ENCODE results near the gene TBC1D10A. TPM values are rescaled to one million over a fixed set of nuclear protein-coding genes. Genes with fewer than 3 reads are reported as not detected.

Gene TBC1D10A
- total RNA-seq, 2 donors from 2014 or later = 27.2 to 36.9 TPM

DNA sequence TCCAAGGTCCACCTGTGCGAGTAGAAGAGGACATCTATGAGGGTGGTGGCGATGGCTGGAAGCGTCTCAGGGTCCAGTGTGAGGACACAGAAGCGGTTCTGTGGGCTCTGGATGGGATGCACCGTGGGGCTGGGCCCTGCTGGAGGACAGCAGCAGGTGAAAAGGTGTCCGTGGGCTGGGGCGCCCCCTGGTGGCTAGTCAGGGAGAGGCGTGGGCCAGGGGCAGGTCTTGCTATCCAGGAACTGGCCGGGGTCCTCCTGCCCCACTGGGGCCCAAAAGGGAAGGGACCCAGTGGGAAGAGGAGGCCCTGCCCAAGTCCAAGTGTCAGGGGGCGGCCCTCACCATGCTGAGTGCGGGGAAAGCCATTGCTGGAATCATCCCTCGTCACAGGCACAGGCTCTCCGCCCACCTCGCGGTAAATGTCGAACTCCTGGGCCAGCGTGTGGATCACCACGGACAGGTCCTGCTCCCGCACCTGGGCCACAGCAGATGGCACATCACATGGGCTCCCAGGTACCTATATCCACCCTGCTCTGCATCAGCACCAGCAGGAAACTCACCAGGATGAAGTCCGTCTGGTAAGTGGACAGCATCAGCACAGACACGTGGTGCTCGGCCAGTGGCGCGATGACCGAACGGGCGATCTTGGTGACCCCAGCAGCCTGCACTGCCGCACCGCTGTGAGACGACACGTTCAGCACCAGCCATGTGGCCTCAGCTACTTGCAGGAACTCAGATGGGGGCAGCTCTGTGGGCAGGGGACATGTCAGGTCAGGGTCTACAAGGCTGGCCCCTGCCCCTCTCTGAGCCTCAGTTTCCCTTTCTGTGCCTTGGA is 39.7 kb downstream of the TBC1D10A start:
- Mint-ChIP-seq H3K9me3 (no peaks in the 10 kb centered on the region), H3K36me3 (no peaks in the 10 kb centered on the region), H3K27ac (peak overlapping the region in 1 of 2 donors; percentile 75)
- ATAC-seq (peak; percentile 35 to 42), DNase-seq (ENCODE audit: low spot score in 2 of 2) (peak; percentile 84 to 96)

DNA sequence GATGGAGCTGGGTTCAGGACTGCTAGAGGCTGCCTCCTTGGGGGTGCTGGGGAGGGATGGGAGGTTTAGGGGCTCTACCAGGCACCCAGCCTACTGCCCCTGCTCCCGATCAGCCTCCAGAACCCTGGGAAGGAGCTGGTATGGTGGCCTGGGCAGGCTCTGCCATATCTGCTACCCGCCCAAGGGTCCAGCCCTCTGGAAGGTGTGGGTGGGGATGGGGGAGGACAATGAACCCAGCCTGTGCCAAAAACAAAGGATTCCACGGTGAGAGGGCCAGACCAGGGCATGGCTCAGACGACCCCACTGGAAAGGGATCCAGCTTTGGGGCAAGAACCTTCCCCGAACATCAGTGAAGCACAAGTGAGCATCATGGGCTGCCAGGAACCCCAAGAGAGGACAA is 40.4 kb downstream of the TBC1D10A start:
- Mint-ChIP-seq H3K27ac (peak overlapping the region in 1 of 2 donors; percentile 75), H3K36me3 (no peaks in the 10 kb centered on the region), H3K9me3 (no peaks in the 10 kb centered on the region)
- DNase-seq (ENCODE audit: low spot score in 2 of 2) (no peak), ATAC-seq (no peak)

DNA sequence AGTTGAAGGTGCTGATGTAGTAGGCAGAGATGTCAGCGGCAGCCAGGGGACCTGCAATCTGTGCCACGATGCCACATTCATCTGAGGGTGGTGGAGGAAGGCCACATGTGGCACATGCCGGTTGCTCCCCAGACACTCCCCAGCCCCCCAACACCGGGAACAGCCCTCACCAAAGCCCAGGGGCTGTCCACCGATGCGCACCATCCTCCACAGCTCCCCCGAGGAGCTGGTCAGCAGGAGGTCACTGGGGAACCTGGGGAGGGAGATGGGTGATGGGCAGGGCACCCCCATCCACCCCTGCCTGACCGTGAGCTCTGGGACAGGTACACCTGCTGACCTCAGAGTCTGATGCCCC is 40.9 kb downstream of the TBC1D10A start:
- Mint-ChIP-seq H3K27ac (no peak overlapping the region), H3K9me3 (no peaks in the 10 kb centered on the region), H3K36me3 (no peaks in the 10 kb centered on the region)
- DNase-seq (ENCODE audit: low spot score in 2 of 2) (no peak), ATAC-seq (no peak)

DNA sequence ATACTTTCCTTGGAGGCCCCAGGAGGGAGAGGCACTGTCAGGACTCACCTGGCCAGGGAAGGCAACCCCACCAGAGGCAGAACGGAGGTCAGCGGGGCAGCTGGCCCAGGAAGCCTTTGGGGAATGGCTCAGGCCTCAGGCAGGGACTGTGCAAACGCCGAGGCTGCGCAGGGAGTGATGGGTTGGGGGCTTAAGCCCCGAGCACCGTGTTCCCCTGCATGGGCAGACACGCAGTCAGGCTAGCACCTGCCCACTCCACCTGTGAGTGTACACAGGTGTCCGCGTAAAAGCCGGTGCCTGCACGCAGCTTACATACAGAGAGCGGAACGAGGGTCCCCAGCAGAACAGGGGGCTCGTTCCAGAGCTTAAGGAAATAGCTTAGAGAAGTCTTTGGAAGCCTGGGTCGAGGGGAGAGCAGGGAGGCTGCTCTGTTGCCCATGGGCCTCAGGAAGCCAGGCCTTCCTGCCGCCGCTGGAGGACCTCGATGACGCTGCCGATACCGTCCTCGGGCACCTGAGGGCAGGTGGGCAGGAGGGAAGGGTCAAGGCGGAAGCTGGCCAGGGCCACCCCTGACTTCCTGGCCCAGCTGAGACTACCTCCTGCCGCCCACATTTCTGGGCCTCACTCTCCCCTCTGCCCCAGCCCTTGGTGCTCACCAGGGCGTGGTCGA is 41.4 kb downstream of the TBC1D10A start:
- Mint-ChIP-seq H3K36me3 (no peaks in the 10 kb centered on the region), H3K27ac (peak overlapping the region in 1 of 2 donors; percentile 44), H3K9me3 (no peaks in the 10 kb centered on the region)
- ATAC-seq (no peak), DNase-seq (ENCODE audit: low spot score in 2 of 2) (no peak)

DNA sequence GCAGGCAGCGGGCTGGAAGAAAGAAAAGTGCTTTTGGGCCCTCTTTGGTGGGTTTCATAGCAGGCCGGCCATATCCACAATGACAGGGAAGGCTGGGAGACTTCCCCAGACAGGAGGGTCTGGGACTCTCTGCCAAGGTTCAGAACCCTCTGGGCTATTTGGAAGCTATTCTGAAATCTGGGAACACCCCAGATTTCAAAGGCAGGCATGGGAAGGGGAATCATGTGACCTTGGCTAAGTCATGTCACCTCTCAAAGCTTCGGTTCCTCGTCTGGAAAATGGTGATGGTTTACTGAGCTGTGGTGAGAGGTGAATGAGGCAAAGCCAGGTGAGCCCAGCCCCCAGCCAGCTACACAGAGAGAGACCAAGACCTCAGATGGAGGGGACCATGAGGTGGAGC is 42.1 kb downstream of the TBC1D10A start:
- Mint-ChIP-seq H3K27ac (peak overlapping the region in 1 of 2 donors; percentile 44), H3K36me3 (no peaks in the 10 kb centered on the region), H3K9me3 (no peaks in the 10 kb centered on the region)
- DNase-seq (ENCODE audit: low spot score in 2 of 2) (no peak), ATAC-seq (no peak)

DNA sequence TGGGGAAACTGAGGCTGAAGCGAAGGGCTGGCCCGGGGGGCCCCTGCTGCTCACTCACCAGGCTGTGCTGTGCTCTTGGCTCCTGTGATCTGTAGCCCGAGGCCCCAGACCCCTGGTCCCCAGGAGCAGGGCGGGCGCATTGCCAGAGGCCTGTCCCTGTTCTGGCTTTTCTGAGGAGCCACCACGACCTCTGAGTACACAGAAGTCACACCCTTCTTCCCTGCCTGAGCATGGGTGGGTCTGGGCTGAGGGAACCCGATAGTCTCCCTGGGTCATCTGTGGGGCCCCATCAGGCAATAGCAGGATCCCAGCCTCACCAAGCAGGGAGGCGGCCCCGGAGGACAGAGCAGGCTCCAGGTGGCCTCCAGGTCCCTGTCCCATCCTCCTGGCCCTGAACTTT is 42.6 kb downstream of the TBC1D10A start:
- H3K27ac Mint-ChIP-seq = peak overlapping the region in 1 of 2 donors; percentile 14
- DNase-seq (ENCODE audit: low spot score in 2 of 2) (no peak), ATAC-seq (no peak)
- no peaks in the 10 kb centered on the region for H3K9me3 Mint-ChIP-seq
- H3K36me3 Mint-ChIP-seq = no peaks in the 10 kb centered on the region

DNA sequence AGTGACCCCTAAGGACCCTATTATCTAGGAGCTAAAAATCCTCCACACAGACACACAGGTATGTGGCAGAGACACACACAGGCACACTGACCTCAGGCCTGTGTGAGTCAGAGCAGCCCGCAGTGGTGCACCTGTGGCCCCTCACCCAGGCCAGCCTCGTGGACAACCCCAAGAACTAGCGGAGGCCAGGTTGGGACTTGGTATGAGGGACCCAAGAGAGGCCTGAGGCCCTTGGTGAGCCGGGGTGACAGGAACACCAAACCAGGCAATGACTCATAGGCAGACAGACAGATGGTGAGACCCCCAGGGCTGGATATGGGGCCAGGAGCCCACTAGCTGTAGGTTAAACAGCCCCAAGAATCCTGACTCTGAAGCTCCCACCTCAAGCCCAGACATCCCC is 43.4 kb downstream of the TBC1D10A start:
- no peaks in the 10 kb centered on the region for H3K9me3 Mint-ChIP-seq
- no peak for ATAC-seq
- peak overlapping the region; percentile 36 to 72 for H3K27ac Mint-ChIP-seq
- no peaks in the 10 kb centered on the region for H3K36me3 Mint-ChIP-seq
- no peak for DNase-seq (ENCODE audit: low spot score in 2 of 2)

DNA sequence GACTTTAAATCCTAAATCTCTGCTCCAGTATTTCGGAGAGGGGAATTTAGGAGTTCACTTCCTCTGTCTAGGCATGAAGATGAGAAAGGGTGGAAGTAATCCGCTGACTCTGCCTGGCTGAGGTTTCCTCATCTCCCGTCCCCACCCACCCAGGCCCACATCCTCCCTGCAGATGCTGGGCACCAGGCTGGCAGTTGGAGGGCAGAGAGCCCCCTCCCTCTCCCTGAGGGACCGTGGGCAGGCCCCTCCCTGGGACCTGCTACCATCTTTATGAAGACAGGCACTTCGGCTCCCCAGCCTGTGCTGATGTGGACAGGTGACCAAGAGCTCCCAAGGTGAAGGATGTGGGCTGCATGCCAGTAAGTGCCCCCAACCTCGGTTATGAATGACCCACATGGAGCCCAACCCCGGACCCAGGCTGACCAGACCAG is 44.1 kb downstream of the TBC1D10A start:
- ATAC-seq (no peak), DNase-seq (ENCODE audit: low spot score in 2 of 2) (no peak)
- H3K27ac Mint-ChIP-seq = peak overlapping the region in 1 of 2 donors; percentile 72

DNA sequence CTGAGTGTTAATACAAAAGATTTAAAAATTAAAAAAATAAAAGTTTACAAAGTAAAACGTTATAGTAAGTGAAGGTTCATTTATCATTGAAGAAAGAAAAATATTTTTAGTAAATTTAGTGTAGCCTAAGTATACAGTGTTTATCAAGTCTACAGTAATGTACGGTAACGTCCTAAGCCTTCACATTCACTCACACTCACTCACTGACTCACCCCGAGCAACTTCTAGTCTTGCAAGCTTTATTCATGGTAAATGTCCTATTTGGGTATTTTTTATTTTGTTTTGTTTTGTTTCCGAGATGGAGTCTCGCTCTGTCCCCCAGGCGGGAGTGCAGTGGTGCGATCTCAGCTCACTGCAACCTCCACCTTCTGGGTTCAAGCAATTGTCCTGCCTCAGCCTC is 46.2 kb downstream of the TBC1D10A start:
- no peak for DNase-seq (ENCODE audit: low spot score in 2 of 2)
- Mint-ChIP-seq H3K27ac (no peak overlapping the region), H3K9me3 (no peaks in the 10 kb centered on the region), H3K36me3 (peaks cover 0 to 9% of the 10 kb centered on the region in 2 donors)
- ATAC-seq = no peak

More for the DNA sequence above, 44.1 kb downstream of the TBC1D10A start:
- Mint-ChIP-seq H3K9me3 (no peaks in the 10 kb centered on the region), H3K36me3 (no peaks in the 10 kb centered on the region)

DNA sequence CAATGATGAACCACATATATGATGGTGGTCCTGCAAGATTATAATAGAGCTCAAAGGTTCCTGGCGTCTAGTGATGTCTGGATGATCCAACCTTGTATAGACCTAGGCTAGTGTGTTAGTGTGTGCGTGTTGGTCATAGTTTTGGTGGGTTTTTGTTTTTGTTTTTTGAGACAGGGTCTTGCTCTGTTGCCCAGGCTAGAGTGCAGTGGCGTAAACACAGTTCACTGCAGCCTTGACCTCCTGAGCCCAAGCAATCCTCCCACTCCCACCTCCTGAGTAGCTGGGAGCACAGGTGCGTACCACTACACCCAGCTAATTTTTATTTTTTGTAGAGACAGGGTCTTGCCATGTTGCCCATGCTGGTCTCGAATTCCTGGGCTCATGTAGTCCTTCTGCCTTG is 46.8 kb downstream of the TBC1D10A start:
- no peaks in the 10 kb centered on the region for H3K9me3 Mint-ChIP-seq
- DNase-seq (ENCODE audit: low spot score in 2 of 2) (no peak), ATAC-seq (no peak)
- no peak overlapping the region for H3K27ac Mint-ChIP-seq
- H3K36me3 Mint-ChIP-seq = peaks cover 0 to 9% of the 10 kb centered on the region in 2 donors

DNA sequence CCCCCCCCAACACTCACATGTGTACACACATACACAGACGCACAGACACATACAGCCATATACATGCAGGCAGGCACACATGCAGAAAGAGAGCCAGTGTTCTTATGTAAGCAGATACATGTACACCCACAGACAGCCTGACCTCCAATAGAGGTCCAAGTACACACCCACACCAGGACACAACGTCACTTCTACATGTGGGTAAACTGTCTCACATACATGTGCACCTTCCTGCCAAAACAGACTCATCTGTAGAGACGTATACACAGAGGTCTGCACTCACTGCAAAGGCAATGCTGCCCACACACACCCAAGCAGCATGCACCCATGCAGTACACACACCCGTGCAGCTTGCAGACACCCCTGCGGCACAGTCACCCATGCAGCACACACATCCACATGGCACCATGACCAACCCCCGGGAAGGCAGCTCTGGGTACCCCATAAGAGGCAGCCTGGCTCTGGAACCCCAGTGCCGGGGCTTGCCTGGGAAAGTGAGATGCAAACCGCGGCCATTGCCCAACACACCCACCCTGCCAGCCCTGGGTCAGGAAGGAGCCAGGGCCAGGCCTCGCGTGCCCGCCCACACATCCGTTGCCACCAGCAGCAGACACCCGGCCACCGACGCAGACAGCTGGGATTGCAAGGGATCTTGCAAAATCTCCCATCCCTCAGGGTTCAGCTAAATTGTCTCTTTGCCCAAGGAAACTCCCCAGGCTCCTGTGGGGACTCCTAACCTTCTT is 47.5 kb downstream of the TBC1D10A start:
- ATAC-seq (peak in 1 of 2 donors; percentile 16), DNase-seq (ENCODE audit: low spot score in 2 of 2) (no peak)
- Mint-ChIP-seq H3K9me3 (no peaks in the 10 kb centered on the region), H3K27ac (no peak overlapping the region), H3K36me3 (peaks cover 0 to 9% of the 10 kb centered on the region in 2 donors)

DNA sequence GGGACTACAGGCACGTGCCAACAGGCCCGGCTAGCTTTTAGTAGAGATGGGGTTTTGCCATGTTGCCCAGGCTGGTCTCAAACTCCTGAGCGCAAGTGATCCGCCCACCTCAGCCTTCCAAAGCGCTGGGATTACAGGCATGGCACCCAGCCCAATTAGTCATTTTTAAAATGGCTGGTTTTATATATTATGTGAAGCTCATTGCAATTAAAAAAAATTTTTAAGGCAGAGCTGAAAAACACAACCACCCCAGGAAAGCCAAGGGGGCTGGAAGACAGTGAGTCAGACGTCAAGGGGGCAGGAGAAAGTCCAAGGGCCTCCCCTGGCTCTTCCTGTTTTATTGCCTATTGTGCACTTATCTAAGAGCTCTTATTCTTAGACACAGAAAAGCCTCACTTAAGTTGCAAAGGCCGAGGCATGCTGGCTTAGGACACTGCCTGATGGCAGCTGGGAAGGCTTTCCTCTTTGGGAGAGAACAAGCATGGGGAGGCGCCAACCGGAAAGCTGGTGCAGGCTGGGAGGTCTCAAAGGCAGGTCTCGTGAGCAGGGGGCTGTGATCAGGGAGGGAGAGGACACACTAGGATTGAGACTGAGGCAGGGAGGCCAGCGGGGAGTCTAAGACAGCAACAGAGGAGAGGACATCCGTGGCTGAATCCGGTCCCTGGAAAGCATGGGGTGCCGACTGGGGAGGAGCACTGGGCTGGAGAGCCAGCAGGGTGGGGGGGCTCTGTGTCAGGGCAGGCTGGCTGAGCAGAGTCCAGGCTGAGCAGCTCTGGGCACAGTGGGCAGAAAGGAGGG is 49.0 kb downstream of the TBC1D10A start:
- DNase-seq (ENCODE audit: low spot score in 2 of 2) (no peak), ATAC-seq (no peak)
- Mint-ChIP-seq H3K9me3 (no peaks in the 10 kb centered on the region), H3K27ac (no peak overlapping the region), H3K36me3 (peaks cover 0 to 9% of the 10 kb centered on the region in 2 donors)

DNA sequence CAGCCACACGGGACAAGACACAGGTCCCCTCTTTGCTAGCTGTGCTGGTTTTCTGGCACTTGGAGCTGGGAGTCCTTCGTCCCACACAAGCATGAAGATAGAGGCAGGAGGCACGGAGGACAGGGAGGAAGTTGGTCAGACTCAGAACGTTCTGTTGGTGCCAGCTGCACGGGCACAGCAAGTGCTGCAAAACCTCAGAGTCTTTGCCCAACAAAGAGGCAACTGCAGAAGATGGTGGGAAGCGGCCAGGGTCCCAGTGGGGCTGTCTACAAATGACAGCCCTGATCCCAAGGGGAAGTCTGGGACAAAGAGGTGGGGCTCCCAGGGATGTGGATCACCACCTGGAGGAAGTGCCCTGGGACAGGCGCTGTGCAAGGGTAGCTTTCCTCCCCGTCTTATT is 50.7 kb downstream of the TBC1D10A start:
- peaks cover 0 to 15% of the 10 kb centered on the region in 2 donors for H3K36me3 Mint-ChIP-seq
- no peaks in the 10 kb centered on the region for H3K9me3 Mint-ChIP-seq
- DNase-seq (ENCODE audit: low spot score in 2 of 2) (no peak), ATAC-seq (no peak)
- H3K27ac Mint-ChIP-seq = peak overlapping the region; percentile 22 to 67

DNA sequence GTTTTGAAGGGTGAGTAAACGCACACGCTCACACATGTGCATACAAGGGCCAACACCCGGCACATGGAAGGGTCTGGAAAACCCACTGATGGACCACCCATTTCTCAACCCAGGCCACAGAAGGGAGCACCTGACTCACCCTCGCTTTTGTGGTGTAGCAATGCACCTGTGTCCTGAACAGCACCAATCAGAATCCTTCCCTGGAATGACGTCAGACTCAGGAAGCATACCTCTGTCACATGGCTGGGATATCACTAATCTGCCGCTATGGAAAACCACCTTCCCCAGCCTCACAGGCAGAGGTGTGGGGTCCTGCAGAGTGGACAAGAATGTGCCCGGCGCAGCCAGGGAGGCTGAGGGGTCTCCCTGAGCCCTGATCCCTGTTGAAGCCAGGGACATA is 51.1 kb downstream of the TBC1D10A start:
- ATAC-seq (peak; percentile 26 to 45), DNase-seq (ENCODE audit: low spot score in 2 of 2) (no peak)
- Mint-ChIP-seq H3K36me3 (peaks cover 0 to 17% of the 10 kb centered on the region in 2 donors), H3K27ac (peak overlapping the region; percentile 22 to 67), H3K9me3 (no peaks in the 10 kb centered on the region)

DNA sequence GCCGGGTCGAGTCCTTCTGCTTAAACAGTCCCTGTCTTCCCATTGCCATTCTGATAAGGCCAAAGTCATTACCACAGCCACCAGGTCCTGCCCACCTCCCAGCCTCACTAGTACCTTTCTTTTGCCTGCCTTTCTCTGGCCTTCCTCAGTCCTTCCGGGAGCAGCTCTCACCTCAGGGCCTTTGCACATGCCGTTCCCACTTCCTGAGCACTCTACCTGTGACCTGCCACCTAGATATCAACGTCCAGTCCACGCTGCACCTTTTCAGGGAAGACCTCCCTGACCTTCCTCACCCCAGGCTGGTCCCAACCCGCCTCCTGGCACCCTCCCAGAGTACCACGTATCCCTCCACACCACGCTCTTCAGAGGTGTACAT is 52.3 kb downstream of the TBC1D10A start:
- Mint-ChIP-seq H3K9me3 (no peaks in the 10 kb centered on the region), H3K36me3 (peaks cover 0 to 25% of the 10 kb centered on the region in 2 donors), H3K27ac (peak overlapping the region in 1 of 2 donors; percentile 5)
- ATAC-seq = no peak
- no peak for DNase-seq (ENCODE audit: low spot score in 2 of 2)

DNA sequence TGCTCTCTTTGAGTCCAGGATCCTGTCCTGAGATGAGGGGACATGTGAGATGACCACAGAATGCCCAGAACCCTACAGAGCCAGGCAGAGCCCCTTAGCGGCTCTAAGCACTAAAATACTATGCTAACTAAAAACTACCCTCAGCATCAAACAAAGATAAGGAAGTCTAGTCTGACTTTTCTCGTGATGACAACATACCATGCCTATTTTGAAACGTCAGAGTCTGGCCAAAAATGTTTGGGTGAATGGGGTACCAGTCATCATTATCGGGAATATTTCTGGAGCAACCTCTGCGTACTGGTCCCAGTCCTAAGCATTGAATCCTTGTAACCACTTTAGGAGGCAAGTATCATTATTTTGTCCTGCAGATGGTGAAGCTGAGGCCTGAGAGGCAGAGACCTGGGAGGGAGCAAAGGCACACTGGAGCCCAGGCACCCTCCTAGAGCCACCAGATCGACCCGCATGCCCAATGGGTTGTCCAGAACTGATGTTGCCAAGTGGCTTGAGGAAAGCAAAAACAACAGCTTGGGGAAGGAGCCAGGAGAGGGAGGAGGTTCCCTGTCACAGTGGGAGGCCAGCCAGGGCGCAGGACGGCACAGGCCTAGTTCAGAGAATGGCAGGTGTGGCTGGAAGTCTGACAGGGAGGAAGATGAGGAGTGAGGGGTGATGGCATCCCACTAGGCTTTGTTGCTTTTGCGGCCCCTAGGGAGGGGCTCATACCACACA is 52.9 kb downstream of the TBC1D10A start:
- DNase-seq (ENCODE audit: low spot score in 2 of 2) = no peak
- no peak for ATAC-seq
- H3K27ac Mint-ChIP-seq = peak overlapping the region; percentile 44 to 46
- H3K36me3 Mint-ChIP-seq = peaks cover 0 to 30% of the 10 kb centered on the region in 2 donors
- H3K9me3 Mint-ChIP-seq = no peaks in the 10 kb centered on the region

Data from activated naive CD4-positive, alpha-beta T cell treated with anti-CD3 and anti-CD28 coated beads, Interleukin-2, amount 50 U/mL, for 72 hours (primary cell).